Hematopoietic multipotent progenitor cell treated with erythropoietin and hydrocortisone succinate and interleukin-3 and kit ligand, for 17 days (in vitro differentiated cells): Measurements from ENCODE around the gene CCR7.

Experiments
- DNase-seq: peaks from one replicate; pipeline ENCODE4 v3.0.0-alpha.2; 2015; ENCODE audit warnings: low spot score

The CCR7 gene

GRCh38 chr17:40564883-40565768 lies at the start of gene CCR7:
CCR7 (minus strand) TSS chr17:40565472; CDS start chr17:40565409, 63 bp downstream.
- no peak for DNase-seq

- DNase-seq, result no peak
These were observed 49.3 kb upstream of the CCR7 start for GRCh38 chr17:40614431-40615067.

GRCh38 chr17:40613467-40614154 lies 48.3 kb upstream of the CCR7 start:
- DNase-seq, result no peak

GRCh38 chr17:40612599-40613244 lies 47.5 kb upstream of the CCR7 start:
- DNase-seq, result no peak

GRCh38 chr17:40611840-40612474 lies 46.7 kb upstream of the CCR7 start:
- no peak for DNase-seq

GRCh38 chr17:40610359-40610758 lies 45.1 kb upstream of the CCR7 start:
- no peak for DNase-seq

GRCh38 chr17:40608061-40608581 lies 42.8 kb upstream of the CCR7 start:
- DNase-seq, result no peak

GRCh38 chr17:40607641-40608040 lies 42.4 kb upstream of the CCR7 start:
- no peak for DNase-seq

GRCh38 chr17:40606548-40607353 lies 41.5 kb upstream of the CCR7 start:
- DNase-seq, result no peak

GRCh38 chr17:40605306-40605705 lies 40.0 kb upstream of the CCR7 start:
- DNase-seq, result no peak

- DNase-seq, result no peak
These were observed 39.2 kb upstream of the CCR7 start for GRCh38 chr17:40604327-40605080.

- no peak for DNase-seq
These were observed 37.5 kb upstream of the CCR7 start for GRCh38 chr17:40602445-40603443.

GRCh38 chr17:40600486-40601046 lies 35.3 kb upstream of the CCR7 start:
- no peak for DNase-seq

GRCh38 chr17:40599468-40599763 lies 34.1 kb upstream of the CCR7 start:
- no peak for DNase-seq

GRCh38 chr17:40598619-40599467 lies 33.6 kb upstream of the CCR7 start:
- DNase-seq, result no peak

- DNase-seq, result no peak
These were observed 33.0 kb upstream of the CCR7 start for GRCh38 chr17:40598301-40598618.

GRCh38 chr17:40597556-40598300 lies 32.5 kb upstream of the CCR7 start:
- no peak for DNase-seq
